GM08714 (cell line): ENCODE results near the gene PCLO.

Experiments
- H3K4me3 ChIP-seq: fragments of 200-500 bp; sonication (Bioruptor generic); 2 replicates; pipeline ENCODE4 v1.5.1; 2014; ENCODE audit warnings: mild to moderate bottlenecking, low read length, inconsistent platforms
- ZNF274 ChIP-seq: IDR thresholded peaks from 2 replicates; pipeline ENCODE4 v1.6.1; 2012; ENCODE audit warnings: mild to moderate bottlenecking, low read depth, low read length

PCLO gene

DNA sequence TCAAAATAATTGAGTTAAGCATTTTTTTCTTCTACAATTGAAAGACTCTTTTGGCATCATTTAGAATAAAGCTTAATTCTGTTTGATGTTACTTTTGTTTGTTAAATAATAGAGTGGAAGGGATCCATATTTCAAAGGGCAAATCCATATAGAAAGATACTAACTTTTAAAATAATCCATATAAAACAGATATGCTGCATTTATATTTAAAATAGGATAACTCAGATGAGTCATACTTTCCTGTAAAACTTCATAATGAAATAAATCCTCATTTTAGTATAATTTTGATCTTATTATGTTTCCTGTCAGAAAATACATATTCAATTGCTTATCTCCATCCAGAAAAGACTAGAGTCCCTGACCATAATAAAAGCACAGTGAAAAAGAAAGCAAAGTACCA, 323.6 kb downstream of the PCLO start:
- TF ChIP-seq ZNF274, result no peak
- no peak overlapping the region for H3K4me3 ChIP-seq

DNA sequence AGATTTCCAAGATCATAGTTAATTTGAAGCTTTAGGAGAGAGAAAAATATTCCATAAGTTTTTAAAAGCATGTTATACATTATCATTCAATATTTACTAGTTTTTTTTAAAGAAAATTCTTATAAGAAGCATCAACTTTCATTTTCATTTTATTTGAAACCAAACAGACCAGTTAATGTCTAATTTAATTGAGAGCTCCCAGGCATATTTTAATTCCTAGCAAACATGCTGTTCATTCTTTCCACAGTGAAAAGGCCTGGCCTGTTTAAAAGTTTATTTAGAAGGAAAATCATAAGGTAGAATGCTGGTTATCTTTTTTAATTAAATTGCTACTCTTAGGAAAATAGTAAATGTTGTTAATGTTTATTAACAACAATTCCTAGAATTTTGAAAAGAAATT, 324.4 kb downstream of the PCLO start:
- no peak for TF ChIP-seq ZNF274
- no peak overlapping the region for H3K4me3 ChIP-seq

DNA sequence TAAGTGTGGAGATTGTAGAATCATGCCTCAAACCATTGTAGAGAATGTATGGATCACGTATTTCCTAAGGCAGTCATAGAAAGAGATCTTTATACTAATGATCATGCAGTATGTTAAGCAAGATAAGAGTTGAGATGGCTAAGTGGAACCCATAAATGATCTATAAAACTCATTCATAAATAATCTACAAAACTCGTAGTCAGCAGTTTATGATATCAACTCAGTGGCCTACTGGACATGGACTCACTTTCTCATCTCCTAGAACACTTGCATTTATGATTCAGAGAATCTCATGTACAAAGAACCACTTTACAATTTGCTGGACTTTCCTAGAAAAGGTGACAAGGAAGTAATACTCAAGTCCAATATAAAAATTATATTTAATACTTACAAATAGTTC, 339.6 kb downstream of the PCLO start:
- H3K4me3 ChIP-seq, result no peak overlapping the region
- no peak for TF ChIP-seq ZNF274

DNA sequence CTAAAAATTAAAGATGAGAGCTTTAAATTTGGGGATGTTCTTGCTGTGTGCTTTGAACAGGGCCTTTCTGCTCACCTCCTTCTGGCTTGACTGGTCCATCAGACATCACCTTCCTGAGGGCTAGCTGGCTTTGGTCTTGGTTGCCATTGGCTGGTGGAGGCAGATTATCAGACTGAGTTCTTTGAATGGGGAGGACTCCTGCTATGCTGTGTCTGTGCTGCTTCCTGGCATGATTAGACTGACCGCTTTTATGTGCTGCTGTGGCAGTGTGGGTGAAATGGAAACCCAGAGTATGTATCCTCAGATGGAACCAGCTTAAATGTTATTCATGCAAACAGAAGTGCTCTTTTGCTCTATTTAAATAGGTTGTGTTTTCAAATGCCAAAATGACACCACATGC, 341.6 kb downstream of the PCLO start:
- no peak for TF ChIP-seq ZNF274
- H3K4me3 ChIP-seq, result no peak overlapping the region

DNA sequence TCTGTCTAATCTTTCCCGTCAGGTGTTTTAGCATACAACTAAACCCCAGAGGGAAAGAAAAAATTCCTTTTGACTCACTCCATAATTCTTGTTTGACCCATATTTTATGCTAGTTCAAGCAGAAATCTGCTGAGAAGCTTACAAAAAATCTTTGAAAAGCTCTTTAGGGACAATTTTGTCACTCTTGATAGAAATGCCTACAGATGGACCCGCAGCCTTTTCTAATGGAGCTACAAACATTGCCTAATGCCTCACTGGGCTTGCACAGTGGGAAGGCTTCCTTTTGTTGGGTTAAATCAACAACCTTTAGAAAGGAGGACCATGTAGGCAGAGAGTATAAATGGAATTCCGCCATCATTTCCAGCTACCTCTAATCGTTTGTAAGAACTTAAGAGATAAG, 344.5 kb downstream of the PCLO start:
- H3K4me3 ChIP-seq, result no peak overlapping the region
- no peak for TF ChIP-seq ZNF274

DNA sequence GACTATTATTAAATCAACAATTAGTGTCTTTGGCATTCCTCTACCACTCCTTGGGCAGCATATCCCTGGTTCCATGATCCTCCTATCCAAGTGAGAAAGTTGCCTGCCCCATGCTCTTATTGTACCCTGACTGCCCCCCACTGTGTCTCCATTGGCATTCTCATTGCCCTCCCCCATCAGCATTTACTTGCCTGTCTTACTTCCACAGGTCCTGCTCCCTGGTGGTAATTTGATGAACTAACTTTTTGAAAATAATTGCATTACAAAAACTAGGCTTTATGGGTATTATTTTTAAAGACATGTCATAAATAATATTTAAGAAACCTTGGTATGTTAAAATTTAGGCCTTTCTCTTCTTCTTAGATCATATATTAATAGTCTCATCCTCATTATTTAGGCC, 346.4 kb downstream of the PCLO start:
- H3K4me3 ChIP-seq, result no peak overlapping the region
- TF ChIP-seq ZNF274, result no peak

DNA sequence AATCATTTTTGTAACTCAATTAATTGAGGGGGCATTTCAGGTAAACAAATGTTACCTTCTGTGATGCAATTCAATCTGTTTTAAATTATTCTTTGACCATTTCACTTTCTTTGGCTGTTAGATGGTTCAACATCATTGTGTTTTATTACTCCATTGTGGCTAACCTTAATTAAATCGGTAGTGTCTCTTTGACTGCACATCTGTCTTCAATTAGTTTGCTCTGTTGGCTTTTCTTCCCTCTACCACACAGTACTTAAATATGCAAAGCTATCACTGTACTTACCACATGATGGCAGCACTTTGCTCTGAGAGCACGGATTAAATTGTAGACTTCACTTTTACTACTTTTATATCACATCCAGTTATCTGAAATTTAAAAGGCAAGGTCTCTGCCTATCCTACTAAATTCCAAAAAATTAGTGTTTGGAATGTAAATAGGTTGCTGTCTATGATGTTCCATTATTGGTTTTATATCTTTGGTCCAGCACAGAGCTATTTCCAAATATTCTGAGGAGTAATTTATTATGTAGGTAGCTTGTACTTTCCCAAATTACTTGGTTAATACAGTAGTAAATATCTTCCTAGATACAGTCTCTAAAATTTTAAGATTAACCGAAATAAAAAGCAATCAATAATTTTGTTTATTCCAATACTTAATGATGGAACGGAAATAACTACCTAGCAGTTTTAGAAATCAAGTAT, 352.0 kb downstream of the PCLO start:
- no peak for TF ChIP-seq ZNF274
- H3K4me3 ChIP-seq, result no peak overlapping the region

DNA sequence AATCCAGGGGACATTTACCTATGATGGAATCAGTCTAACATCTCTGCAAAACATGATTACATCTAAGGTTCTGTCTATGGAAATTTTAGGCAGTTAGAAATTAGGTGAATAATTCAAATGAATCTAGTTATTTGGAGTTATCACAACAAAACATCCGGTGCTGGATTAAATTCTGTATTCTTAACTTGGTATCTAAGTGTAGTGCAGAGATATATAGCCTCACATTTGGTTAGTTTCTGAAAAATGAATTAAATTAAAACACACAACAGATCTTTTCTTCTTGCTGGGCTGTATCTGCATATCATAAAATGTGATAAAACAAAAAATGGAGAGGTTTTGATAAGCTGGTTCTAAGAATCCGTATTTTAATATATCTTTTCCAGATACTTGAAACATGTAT, 354.1 kb downstream of the PCLO start:
- H3K4me3 ChIP-seq, result no peak overlapping the region
- no peak for TF ChIP-seq ZNF274

DNA sequence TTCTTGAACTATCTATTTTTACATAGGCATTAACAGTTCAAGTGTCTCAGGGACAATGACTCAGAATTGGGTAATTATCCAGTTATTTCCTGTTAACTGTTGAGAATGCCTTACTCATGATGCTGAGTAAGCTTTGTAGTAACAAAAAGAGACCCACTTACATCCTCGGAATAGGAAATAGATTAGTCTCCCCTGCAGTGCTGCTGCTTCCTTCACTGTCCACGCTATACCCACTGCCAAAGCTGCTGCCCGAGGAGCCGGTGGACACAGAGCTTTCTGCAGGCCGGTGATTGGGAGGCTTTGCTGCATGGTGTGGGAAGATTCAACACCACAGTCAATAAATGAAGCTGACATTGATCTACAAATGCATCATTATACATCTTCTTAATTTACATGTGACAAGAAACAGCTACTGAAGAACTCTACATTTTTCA, 357.1 kb downstream of the PCLO start:
- no peak for TF ChIP-seq ZNF274
- no peak overlapping the region for H3K4me3 ChIP-seq

DNA sequence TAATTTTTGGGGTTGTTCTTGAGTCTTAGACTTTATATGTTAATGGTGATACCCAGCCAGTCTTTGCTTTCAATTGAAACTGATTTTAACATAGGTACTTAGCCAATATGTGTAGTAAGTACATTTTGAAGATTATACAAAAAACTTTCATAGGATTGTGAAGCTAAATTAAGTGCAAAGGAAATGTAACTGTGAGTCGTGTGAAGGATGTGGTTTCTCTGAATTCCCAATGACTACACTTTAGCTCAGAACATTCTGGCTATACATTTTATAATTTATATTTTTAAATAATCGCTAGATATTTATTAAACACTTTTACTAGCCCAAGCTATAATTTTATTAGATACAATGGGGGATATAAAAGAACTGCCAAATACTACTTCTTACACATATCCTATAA, 359.3 kb downstream of the PCLO start:
- H3K4me3 ChIP-seq, result no peak overlapping the region
- no peak for TF ChIP-seq ZNF274

DNA sequence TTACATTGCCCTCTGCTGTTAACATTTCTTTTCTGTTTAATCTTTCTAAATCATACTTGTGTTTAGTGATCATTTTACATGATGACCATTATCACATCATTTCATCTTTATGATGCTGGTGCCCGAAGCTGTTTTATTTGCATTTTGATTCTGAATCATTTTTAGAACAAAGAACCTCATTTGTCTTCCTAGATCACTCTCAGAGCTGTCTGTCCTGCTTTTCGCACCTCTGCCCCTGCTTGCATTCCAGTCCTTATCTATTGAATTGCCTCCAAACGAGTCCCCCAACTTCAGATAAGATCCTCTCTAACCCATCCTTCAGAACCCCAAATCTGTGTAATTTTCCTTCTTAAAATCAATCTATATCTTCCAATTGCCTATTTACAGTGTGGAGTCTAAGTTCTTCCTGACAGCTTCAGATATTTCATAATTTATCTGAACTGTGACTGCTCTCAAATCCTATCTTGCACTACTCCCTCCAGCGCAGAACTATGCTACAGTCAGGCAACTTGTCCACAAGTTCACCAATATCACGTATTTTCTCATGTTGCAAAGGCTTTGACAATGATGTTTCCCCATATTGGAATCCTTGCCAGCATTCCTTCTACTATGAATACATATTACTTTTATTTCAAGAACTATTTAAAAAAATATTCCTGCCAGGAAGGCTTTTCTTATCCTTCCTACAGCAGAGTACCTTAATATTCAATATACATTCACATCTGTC, 372.6 kb downstream of the PCLO start:
- TF ChIP-seq ZNF274, result no peak
- no peak overlapping the region for H3K4me3 ChIP-seq

DNA sequence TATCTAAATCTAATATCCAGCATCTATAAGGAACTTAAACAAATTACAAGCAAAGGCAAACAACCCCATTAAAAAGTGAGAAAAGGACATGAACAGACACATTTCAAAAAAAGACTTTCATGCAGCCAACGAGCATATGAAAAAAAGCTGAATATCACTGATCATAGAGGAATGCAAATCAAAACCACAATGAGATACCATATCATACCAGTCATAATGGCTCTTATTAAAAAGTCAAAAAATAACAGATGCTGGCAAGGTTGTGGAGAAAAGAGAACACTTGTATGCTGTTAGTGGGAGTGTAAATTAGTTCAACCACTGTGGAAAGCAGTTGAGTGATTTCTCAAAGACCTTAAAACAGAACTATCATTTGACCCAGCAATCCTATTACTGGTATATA, 384.7 kb downstream of the PCLO start:
- H3K4me3 ChIP-seq, result no peak overlapping the region
- TF ChIP-seq ZNF274, result no peak

DNA sequence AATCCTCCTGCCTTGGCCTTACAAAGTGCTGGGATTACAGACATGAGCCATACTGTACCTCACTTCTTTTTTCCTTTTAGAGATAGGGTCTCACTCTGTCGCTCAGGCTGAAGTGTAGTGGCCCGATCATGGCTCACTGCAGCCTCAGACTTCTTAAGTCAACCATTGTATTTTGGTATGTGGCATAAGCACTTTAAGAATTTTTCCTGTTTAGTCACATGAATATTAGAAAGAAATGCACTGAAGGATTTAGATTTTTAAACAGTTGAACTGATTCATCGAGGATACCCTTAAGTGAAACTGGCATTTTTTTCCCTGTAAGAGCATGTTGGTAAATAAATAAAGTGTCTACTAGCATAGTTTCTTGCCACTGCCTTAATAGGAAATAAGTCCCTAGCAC, 399.8 kb downstream of the PCLO start:
- no peak for TF ChIP-seq ZNF274
- no peak overlapping the region for H3K4me3 ChIP-seq

DNA sequence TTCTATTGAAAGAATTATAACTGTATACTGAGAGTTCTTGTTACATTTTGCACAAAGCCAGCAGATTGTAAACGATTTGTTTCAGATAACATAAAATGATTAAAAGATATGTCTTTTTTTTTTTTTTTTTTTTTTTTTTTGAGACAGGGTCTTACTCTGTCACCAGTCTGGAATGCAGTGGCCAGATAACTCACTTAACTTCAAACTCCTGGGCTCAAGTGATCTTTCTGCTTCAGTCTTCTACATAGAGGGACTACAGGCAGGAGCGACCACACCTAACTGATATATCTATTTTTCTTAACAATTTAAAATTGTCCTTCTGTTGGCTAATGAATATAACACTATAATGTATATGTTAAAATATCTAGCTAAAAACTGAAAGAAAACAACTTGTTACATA, 401.9 kb downstream of the PCLO start:
- TF ChIP-seq ZNF274, result no peak
- H3K4me3 ChIP-seq, result no peak overlapping the region

DNA sequence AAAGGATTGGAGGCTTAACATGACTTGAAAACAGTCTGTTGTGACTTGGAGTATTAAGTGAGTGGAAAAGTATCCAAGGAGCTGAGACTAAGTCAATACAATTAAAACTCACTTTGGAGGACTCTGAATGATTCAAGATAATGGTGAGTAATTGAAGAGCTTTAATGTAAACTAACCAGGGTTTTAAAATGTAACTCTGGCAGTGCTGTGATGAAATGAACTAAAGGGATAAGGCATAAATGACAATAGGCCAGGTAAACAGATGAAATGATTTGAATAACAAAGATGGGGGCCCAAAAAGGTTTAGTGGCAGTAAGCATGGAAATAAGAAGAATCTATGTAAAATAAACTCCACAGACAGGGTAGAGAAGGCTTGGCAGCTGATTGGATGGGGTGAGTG, 402.6 kb downstream of the PCLO start:
- no peak for TF ChIP-seq ZNF274
- H3K4me3 ChIP-seq, result no peak overlapping the region

DNA sequence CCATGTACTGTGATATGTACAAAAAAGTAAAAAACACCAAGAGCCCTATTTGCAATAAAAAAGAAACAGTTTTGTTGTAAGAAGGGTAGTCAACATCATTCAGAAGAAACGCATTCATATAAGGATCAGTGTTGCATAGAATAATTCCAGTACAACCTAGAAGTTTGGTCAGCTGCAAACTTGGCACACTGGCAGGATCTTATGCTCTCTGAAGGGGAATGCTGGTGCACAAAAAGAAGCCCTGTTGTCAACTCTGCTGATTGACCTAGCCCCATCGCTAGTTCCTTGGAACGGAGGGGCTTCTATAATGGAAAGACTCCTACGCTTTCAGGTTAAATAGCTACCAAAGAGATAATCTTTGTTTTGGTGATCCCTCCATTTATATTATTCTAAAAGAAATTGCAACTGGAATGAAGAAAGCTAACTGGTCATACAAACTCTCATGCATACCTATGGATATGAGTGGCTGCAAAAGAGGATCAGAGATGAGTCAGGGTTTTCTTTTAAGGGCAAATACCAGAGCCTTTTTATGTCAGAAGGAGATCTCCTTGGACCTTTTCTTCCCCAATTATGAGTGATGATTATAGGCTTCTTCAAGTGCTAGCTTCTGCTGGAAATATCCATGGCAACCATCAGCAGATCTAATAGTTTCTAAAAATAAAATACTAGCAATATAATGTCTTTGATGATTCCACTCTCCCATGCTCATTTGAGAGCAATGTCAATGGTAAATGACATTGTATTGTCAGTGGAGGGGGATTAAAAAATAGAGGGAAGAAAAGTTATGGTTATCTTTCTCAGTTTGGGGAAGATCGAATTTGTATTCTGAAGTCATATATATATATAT, 406.8 kb downstream of the PCLO start:
- H3K4me3 ChIP-seq, result no peak overlapping the region
- TF ChIP-seq ZNF274, result no peak
